ENCODE data around the gene ANKRD36B.
"Not testable (repeated sequence)": the region's sequence is repeated elsewhere in the genome, so short reads cannot be mapped to it uniquely, and the experiment has no call there.

The ANKRD36B gene
- 112 reads per million, percentile 85 among the genes with 10 or more reads in this experiment for total RNA-seq

- peak; percentile 66 for DNase-seq
These were observed at the start of gene ANKRD36B for GRCh38 chr2:97589598-97590510. ANKRD36B (minus strand) TSS chr2:97589877; CDS start chr2:97589685, 192 bp downstream.

DNA sequence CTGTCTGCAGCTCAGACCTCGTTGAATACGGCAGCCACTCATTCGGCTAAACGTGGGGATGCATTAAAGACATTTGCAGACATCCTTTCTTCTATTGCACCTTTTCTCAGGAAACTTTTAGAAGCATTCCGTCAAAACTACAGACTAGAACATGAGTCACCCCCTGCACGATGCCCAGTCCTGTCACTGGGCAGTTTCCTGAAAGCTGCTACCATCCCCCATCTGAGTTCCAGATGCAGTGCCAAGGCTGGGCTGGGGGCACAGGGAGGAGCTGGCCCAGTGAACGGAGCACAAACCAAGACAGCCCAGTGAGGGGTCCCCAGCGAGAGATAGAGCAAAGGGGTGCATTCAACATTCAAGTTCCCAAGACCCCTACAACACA is 36.4 kb upstream of the ANKRD36B start:
- DNase-seq: not testable (repeated sequence)

DNA sequence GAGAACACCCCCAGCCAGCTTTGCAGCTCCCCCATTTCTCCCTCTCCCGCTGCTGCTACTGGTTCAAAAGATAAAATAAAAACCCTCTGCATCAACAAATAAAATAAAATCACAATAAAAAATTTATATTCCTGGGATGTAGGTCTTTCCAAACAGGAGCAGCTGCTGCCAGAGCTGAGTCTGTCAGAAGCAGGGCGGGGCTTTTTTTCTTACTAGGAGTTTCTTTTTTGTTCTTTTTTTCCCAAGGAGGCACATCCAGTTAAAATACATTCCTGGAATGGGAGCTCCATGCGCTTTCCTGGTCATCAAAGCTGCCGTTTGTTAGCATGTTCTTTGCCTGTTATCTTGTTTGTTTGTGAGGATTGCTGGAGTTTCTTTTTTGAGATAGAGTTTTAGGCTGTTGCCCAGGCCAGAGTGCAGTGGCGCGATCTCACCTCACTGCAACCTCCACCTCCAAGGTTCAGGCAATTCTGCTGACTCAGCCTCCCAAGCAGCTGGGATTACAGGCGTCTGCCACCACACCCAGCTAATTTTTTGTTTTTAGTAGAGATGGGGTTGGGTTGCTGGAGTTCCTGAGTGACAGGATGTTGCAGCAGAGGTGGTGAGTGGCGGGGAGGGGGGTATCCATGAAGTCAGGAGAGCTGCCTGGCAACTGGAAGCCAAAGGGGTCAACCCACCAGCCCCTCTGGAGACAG is 35.8 kb upstream of the ANKRD36B start:
- not testable (repeated sequence) for DNase-seq

DNA sequence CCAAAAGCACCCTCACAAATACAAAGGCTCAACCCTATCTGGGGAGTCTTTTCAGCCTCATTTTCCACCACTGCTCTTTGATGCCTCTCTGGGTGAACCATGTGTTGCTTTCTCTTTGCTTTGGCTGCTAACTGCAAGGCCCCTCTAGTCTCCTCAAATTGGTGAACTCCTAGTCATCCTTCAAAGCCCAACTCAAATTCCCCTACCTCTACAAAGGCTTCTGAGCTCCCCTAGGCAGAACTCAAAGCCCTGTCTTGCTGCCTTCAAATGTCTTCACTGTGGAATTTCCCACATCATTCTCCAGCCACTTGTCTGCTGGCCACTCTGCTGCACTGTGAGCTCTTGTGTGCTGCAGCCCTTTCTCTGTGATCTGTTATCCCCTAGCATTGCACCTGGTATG is 33.3 kb upstream of the ANKRD36B start:
- DNase-seq: not testable (repeated sequence)

- not testable (repeated sequence) for DNase-seq
These were observed 30.8 kb upstream of the ANKRD36B start for GRCh38 chr2:97620492-97620891.

GRCh38 chr2:97618939-97619827 is 29.5 kb upstream of the ANKRD36B start:
- DNase-seq: not testable (repeated sequence)

DNA sequence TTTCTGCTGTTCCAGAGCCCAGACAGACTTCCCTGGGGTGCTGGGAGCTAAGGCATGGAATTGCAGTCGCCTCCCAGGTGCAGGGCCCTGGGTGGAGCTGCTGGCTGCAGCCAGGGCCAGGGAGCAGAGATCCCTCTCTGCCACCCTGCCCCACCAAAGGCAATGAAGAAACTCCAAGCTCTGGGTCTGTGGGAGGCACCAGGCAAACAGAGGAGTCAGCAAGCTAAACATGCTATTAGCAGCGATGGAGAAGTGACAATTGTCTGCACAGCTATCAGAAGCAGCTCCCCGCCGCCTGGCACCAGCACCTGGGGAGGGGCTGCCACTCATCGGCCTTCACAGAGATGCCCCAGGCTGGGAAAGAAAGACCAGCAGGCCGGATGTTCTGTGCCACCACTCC is 28.2 kb upstream of the ANKRD36B start:
- no peak for DNase-seq

DNA sequence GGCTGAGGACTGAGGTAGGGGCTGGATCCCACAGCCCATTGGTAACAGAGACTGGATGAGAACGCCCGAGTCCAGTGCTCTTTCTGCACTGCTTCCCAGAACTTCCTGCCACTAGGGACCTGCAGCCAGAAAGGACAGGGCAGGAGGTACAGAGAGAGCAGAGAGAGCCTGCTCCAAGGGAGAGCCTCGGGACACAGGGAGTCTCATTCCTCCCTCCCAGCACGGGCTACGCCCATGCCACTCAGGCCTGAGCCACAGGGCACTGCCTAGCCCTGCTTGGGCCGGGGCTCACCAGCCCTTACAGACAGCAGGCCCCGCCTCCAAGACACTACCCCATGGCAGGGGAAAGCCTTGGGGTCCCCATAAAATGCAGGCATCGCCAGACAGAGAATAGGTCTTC is 26.1 kb upstream of the ANKRD36B start:
- DNase-seq: not testable (repeated sequence)

GRCh38 chr2:97611895-97612294 is 22.2 kb upstream of the ANKRD36B start:
- DNase-seq: not testable (repeated sequence)

DNA sequence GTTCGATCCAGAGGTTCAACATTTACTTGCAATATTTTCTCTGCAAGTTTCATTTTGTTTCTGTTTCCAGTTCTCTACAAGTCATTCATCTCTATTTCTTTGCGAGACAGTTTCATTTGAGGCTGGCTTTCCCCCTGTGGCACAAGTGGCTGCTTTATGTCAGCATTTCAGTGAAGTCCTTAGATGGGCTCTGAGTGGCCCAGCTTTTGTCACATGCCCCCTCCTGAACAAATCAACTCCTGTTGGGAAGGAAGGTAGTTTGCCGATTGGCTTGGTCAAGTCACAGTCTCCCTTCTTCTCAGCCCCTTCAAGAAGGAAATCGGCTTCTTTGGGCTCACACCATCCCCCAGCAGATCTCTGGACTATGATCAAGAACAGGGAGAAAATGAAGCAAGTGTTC is 19.1 kb upstream of the ANKRD36B start:
- DNase-seq: not testable (repeated sequence)

DNA sequence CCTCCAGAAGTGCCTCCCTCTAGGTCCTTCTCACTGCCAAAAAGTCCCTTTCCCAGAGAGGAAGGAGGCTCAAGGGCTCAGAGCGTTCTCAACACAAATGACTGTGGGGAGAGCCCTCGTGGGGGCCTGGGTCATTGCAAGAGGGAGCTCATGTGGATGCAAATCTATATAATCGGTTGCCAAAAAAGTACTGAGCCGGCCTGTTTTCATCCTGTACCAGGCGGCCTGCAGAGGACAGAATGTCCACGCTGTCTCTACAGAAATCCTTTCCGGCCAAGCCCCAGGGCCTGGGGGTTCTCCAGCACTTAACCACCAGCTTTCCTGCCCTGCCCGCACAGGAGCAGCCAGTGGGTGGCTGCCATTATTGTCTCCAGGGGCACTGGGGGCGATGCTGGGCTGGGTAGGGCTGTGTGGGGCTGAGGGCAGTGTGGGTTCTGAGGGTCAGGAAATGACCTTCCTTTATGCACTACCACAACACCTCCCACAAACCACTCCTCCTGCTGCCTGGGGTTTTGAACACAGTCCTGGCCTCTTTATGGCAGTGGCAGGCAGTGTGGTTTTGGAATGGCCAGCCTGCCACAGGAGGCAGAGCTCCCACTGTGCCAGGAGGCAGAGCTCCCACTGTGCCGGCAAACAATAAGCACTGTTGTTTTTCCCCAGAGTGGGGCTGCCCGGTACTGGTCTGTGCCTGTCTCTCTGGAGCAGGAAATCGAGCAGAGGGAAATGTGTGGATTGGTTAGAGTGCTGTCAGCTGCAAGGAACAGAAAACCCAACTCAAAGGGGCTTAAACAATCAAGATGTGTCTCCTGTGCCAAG is 16.1 kb upstream of the ANKRD36B start:
- not testable (repeated sequence) for DNase-seq

GRCh38 chr2:97605109-97605508 is 15.4 kb upstream of the ANKRD36B start:
- DNase-seq: not testable (repeated sequence)

DNA sequence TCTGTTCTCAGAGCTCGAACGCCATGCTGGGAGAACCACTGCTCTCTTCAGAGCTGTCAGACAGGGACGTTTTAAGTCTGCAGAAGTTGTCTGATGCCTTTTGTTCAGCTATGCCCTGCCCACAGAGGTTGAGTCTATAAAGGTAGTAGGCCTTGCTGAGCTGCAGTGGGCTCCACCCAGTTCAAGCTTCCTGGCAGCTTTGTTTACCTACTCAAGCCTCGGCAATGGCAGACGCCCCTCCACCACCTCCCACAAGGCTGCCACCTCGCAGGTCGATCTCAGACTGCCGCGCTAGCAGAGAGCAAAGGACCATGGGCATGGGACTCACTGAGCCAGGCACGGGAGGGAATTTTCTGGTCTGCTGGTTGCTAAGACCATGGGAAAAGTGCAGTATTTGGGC is 11.9 kb upstream of the ANKRD36B start:
- DNase-seq: not testable (repeated sequence)

GRCh38 chr2:97596180-97596579 is 6.5 kb upstream of the ANKRD36B start:
- DNase-seq: not testable (repeated sequence)

DNA sequence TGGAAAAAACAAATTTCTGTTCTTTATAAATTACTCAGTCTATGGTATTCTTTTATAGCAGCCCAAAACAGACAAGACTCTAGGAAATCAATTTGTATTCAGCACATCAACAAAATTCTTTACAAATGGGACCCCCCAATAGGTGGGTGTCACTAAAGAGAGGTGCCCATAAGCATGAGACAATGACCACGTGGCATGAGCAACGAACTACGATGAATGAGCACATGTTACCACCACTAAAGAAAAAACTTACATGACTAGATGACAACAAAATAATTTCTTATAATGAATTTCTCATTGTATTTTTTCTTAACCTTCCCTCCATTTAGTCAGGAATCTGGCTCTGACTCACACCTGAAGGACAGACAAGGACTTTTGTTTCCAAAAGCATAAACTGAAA is 3.8 kb upstream of the ANKRD36B start:
- not testable (repeated sequence) for DNase-seq

DNA sequence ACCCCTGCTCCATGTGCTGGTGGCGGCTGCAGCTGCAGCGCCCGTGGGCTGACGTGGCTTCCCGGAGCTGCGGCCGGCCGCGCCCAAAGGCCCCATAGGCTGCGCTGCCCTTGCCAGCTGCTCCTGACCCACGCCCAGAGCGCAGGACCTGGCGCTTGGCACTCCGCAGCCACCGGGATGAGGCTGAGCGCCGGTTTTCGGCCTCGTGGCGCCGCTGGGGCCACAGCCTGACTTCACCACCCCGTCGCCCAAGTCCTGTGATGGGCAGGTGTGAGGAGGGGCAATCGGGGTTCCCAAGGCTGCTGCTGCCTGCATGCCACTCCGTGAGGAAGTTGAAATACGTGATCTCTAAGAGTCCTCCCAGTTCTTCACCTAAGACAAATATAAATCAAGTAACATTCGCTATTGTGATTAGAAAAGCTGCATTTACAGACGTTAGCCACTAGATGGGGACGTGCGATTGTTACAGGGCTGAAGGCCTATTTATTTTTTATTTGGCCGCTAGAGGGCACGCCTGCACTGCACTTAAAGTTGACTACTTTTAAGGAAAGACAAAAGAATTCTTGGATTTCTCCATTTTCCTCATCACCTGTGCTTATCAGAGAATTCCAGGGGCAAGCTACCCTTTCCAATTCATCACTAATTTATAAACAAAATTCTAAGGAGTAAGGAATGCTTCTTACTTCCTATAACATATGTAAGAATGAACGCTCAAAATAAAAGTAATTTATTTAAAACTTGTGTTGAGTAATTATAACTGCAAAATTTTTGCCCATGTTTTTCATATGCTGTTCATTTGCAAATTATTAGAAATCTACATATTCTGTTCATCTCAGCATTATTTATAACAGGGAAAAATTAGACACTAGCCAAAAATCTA is 1.1 kb upstream of the ANKRD36B start:
- peak; percentile 73 for DNase-seq

GRCh38 chr2:97589257-97589597 is 450 bp downstream of the ANKRD36B start:
- not testable (repeated sequence) for DNase-seq

- DNase-seq: not testable (repeated sequence)
These were observed 24.0 kb downstream of the ANKRD36B start for GRCh38 chr2:97565674-97566073.

- DNase-seq: not testable (repeated sequence)
These were observed 37.3 kb downstream of the ANKRD36B start for GRCh38 chr2:97552406-97552805.

DNA sequence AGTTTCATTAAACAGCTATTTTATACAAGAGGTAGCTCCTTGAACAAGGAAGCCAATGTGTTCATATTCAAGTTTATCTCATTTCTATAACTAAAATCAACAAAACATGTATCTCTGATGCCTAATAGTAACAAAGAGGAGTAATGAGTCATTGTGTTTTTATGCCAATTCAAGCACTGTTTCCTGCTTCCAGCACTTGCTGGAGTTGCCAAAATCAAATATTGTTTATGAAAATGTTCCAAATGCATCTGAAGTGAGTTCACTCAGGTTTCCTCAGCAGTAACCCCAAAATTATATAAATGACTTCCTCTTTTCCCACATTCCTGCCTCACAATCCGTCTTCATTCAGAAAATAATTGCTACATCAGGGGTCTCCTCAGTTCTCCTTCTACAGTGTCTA is 39.2 kb downstream of the ANKRD36B start:
- not testable (repeated sequence) for DNase-seq

GRCh38 chr2:97549058-97549457 is 40.6 kb downstream of the ANKRD36B start:
- not testable (repeated sequence) for DNase-seq

Measured in effector CD4-positive, alpha-beta T cell (primary cell).